ENCODE data around the gene EEF1A2.

- no peak for TF ChIP-seq ZC3H10 (CRISPR knock-in tag; IDR thresholded peaks at IDR 0.05)
- TF ChIP-seq ZFP3 (CRISPR knock-in tag; IDR thresholded peaks at IDR 0.05), result no peak
- TF ChIP-seq BACH2 (CRISPR knock-in tag; IDR thresholded peaks at IDR 0.05; ENCODE audit: borderline replicate concordance), result no peak
- TF ChIP-seq, protein P1, sequence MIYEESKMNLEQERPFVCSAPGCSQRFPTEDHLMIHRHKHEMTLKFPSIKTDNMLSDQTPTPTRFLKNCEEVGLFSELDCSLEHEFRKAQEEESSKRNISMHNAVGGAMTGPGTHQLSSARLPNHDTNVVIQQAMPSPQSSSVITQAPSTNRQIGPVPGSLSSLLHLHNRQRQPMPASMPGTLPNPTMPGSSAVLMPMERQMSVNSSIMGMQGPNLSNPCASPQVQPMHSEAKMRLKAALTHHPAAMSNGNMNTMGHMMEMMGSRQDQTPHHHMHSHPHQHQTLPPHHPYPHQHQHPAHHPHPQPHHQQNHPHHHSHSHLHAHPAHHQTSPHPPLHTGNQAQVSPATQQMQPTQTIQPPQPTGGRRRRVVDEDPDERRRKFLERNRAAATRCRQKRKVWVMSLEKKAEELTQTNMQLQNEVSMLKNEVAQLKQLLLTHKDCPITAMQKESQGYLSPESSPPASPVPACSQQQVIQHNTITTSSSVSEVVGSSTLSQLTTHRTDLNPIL (CRISPR knock-in tag; IDR thresholded peaks at IDR 0.05; ENCODE audit: low read depth), result no peak
- no peak for TF ChIP-seq RARB (CRISPR knock-in tag; IDR thresholded peaks at IDR 0.05)
- no peak for TF ChIP-seq ARNTL (CRISPR knock-in tag; IDR thresholded peaks at IDR 0.05; ENCODE audit: borderline replicate concordance, low read depth)
- no peak for TF ChIP-seq ZNF565 (CRISPR knock-in tag; conservative IDR thresholded peaks at IDR 0.05; ENCODE audit: low read depth)
- no peak for TF ChIP-seq CSDC2 (CRISPR knock-in tag; IDR thresholded peaks at IDR 0.05)
- no peak for TF ChIP-seq CSRNP3 (CRISPR knock-in tag; IDR thresholded peaks at IDR 0.05)
- no peak for TF ChIP-seq ZFP30 (CRISPR knock-in tag; IDR thresholded peaks at IDR 0.05)
- TF ChIP-seq, protein P2, sequence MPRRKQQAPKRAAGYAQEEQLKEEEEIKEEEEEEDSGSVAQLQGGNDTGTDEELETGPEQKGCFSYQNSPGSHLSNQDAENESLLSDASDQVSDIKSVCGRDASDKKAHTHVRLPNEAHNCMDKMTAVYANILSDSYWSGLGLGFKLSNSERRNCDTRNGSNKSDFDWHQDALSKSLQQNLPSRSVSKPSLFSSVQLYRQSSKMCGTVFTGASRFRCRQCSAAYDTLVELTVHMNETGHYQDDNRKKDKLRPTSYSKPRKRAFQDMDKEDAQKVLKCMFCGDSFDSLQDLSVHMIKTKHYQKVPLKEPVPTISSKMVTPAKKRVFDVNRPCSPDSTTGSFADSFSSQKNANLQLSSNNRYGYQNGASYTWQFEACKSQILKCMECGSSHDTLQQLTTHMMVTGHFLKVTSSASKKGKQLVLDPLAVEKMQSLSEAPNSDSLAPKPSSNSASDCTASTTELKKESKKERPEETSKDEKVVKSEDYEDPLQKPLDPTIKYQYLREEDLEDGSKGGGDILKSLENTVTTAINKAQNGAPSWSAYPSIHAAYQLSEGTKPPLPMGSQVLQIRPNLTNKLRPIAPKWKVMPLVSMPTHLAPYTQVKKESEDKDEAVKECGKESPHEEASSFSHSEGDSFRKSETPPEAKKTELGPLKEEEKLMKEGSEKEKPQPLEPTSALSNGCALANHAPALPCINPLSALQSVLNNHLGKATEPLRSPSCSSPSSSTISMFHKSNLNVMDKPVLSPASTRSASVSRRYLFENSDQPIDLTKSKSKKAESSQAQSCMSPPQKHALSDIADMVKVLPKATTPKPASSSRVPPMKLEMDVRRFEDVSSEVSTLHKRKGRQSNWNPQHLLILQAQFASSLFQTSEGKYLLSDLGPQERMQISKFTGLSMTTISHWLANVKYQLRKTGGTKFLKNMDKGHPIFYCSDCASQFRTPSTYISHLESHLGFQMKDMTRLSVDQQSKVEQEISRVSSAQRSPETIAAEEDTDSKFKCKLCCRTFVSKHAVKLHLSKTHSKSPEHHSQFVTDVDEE (CRISPR knock-in tag; IDR thresholded peaks at IDR 0.05), result no peak
Measured at GRCh38 chr20:63529180-63529860, 30.4 kb upstream of the EEF1A2 start.

All from SK-N-SH treated with all-trans-retinoic acid at 6 μM for 48 hours (cell line).